Activated T-cell treated with anti-CD3 and anti-CD28 coated beads for 1 hour (primary cell): ENCODE measurements around the gene TNS1.
A peak's percentile ranks its signal among the peaks of the same experiment; 100 is the strongest.

Source experiments
- DNase-seq: peaks from one replicate; pipeline ENCODE4 v3.0.0-alpha.2; 2020; ENCODE audit warnings: low read depth

The TNS1 gene

DNA sequence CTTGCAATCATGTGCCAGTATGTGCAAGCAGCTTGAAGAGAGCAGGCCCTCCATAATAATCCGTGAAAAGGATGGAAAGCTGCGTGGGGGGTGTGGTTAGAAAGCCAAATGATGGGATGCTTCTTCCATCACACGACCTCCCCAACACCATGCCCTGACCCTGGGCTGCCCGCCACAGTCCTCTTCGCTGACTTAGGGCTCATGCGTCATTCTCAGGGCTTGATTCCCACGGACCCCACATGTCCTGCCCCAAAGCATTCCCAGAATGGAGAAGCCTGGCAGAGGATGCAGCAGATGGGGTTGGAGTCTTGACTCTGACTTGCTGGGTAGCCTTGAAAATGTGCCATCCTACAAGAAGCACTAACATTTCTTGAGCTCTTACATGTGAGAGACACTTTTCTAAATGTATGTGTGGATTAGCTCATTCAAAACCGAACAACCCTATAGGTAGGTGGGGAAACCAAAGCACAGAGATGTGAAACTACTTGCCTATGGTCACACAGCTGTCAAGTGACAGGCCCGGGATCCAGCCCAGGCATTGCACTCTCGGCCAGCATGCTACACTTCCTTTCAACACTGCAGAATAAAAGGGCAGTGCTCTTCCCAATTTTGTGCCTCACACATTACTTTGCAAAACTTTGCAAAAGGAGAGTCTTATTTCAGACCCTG lies 3.7 kb downstream of the TNS1 start:
- no peak for DNase-seq

GRCh38 chr2:217997510-217997909 lies 5.3 kb downstream of the TNS1 start:
- DNase-seq = no peak

DNA sequence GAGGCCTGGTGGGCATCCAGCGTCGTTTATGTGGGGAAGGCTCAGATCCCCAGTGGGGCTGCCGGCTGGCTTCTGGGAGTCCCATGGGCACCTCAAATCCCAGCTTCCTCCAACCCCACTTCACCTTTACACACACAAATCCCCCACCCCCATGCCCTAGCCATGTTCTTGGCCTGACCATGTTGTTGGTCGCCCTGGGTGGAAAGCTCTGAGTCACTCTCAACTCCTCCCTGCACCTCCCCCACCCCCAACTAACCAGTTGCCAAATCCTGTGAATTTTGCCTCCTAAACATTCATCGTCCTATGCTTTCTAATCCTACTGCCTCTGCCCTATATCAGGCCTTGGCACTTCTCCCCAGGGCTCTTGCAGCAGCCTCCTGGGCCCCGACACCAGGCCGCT lies 6.4 kb downstream of the TNS1 start:
- no peak for DNase-seq

DNA sequence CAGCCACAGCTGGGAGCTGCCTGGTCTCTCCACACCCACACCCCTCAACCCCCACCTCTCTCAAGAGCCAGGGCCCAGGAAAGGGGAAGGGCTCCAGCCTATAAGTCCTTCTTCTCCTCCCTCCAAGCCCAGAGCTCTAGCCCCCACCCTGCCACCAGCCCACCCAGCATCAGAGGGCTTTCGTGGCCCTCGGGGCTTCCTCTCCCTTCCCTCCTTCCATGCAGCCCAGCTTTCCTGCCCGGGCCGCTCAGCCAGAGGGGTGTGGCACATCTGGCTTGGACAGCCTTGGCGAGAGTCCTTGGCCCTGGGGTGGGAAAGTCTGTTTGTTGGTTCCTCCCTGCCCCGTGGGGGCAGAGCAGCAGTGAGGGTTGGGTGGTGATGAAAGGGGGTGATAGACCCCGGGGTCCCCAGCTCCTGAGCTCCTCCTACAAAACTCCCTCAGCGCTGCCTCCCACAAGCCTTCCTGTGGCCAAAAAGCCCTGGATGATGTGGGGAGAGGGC lies 7.0 kb downstream of the TNS1 start:
- no peak for DNase-seq

DNA sequence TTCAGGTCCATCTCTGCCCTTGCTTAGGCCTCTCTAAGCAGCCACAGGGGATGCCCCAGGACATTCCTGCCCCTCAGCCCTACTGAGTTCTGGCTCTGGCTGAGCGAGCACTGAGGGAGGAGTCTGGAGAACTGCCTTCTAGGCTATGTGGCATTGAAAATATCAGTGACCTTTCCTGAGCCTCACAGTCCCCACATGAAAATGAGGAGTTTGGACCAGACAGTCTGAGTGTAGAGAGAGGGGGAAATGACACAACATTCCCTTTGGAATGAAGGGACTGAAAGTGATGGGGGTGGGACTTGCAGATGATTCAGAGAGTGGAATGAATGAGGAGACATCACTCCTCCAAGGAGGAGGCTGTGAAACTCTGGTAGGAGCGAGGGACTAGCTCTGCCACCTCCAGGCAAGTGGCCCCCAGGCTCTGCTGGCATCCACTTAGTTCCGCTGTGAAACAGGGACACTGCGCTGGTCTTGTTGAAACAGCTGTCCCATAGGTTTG lies 8.0 kb downstream of the TNS1 start:
- no peak for DNase-seq

DNA sequence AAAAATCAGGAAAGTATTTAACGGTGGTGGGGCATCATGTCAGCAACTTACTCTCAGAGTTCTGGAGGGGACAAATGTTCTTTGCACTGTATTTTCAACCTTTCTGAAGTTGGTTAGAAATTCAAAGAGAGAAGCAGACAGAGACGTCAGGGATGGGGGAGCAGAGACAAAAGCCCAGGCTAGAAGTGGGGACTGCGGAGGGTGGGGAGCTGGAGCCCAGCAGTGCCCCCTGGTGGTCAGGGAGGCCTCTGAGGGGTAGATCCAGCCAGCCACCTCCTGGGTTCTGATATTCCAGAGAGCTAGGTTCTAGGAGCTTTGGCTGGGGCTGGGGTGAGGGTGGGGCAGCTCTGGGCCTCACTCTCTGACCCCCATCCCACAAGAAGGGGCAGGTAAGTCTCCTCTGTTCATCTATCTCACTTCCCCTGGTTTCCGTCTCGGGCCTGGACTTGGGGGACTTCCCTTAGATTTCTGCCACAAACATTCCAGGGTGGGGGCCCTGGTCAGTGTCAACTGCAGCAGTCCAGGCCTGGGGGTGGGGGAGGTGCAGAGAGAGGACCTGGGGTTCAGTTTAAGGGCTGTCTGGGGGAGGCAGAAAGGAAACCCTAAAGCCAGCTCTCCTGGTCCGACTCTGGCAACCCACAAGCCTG lies 8.9 kb downstream of the TNS1 start:
- DNase-seq = peak; percentile 36

GRCh38 chr2:217993138-217993537 lies 9.7 kb downstream of the TNS1 start:
- no peak for DNase-seq

- no peak for DNase-seq
These were observed 10.7 kb downstream of the TNS1 start for GRCh38 chr2:217992061-217992460.

DNA sequence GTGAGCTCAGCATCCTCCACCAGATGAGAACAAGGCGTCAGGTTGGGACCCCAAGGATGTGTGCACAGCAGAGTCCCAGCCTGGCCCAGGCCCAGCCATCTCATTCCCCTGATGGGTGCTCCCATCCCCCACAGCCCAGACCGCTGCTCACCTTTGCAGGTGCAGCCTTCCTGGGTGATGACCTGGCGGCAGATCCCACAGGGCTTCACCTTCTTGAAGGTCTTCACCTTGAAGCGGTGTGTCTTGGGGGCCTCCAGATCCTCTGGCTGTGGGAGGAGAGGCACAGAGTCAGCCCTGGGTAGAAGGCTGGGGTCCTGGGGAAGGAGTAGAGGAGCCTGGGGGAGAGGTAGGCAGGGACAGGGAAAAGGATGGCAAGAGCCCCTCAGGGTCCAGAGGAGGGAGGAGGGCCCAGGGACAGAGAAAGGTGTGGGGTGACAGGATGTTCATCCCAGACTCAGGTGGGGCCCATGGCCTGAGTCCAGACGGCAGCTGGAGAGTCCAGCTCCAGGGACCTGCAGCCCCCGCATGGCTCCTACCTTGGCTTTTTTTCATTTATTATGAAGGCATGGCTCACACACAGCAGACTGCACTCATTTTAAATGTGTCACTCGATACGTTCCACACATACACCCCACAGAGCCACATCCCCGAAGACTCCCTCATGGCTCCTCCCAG lies 11.9 kb downstream of the TNS1 start:
- DNase-seq = no peak

DNA sequence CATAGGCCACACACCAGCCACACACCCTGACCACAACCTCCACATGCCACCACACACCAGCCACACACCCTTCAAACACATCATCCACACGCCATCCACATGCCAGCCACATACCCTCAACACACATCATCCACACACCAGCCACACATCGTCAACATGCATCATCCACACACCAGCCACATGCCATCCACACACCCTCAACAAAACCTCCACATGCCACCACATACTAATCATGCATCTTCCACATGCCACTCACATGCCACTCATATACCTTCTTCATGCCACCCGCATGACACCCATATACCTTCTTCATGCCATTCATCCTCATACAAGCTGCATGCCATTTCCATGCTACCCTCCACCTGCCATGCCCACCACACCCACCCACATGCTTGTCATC lies 12.4 kb downstream of the TNS1 start:
- DNase-seq = no peak

- DNase-seq = no peak
These were observed 13.4 kb downstream of the TNS1 start for GRCh38 chr2:217989221-217989948.

- DNase-seq = no peak
These were observed 14.0 kb downstream of the TNS1 start for GRCh38 chr2:217988840-217989204.

DNA sequence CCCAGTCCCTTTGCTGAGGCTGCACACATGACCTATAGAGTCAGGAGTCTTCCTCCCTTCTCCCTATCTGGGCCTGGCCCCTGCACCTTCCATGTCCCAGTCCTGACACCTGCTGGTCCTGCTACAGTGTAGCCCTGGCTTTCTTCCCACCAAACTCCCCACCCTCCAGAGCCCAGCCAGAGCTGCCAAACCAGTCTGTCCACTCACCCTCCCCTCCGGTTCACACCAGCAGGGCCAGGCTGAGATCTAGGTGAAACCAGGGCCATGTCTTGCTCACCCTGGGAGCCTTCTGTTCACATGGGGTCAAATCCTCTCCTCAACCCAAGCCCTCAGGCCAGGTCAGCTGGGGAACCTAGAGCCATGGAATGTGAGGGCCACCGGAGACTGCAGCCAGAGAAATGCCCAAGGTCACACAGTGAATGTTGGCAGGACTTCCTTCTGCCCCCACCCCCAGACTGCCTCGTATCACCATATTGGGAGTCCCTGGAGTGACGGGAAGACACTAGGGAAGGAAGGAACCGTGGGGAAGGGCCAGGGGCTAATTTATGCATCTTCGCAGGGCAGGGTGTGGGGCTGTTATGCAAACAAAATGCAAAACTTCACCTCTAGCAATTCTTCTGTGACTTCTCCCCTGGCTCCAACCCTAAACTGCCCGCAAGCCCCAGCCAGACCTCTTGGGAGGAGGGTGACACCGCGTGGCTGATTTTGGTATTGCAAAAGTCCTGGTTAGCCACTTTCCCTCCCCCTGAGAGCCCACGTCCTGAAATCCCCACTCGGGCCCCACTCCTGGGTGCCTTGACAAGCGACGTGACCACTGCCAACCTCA lies 14.6 kb downstream of the TNS1 start:
- DNase-seq = peak; percentile 53

- DNase-seq = no peak
These were observed 15.4 kb downstream of the TNS1 start for GRCh38 chr2:217987391-217987790.

DNA sequence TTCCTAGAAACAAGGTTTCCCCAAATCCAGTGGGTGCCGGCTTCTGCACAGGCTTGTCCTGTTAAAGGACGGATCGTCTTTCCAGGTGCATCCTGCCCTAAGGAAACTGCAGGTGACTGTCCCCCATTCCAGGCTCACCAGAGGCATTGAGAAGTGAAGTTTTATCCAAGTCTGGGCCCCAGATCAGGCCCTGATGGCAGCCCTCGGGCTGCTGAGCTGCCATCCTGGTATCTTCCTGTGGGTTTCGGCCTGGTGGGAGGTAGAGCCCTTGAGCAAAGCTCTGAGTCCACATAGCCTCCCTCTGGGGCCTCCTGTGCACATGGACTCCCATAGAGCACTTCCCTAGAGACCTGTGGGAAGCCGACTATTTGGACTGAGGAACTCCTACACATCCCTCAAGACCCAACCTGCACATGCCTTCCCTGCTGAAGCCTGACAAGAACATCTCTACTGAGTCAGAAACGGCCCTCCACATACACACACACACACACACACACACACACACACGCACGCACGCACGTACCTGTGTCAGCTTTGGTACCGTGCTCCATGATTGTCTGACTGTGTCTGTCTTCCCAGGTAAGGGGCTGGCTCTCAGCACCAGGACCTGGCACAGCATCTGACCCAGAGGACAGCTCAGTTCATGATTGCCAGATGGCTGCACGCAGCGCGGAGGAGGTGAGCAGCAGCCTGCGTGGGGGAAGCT lies 16.4 kb downstream of the TNS1 start:
- no peak for DNase-seq

GRCh38 chr2:217983276-217984233 lies 19.2 kb downstream of the TNS1 start:
- DNase-seq = no peak

- no peak for DNase-seq
These were observed 20.8 kb downstream of the TNS1 start for GRCh38 chr2:217981971-217982370.

DNA sequence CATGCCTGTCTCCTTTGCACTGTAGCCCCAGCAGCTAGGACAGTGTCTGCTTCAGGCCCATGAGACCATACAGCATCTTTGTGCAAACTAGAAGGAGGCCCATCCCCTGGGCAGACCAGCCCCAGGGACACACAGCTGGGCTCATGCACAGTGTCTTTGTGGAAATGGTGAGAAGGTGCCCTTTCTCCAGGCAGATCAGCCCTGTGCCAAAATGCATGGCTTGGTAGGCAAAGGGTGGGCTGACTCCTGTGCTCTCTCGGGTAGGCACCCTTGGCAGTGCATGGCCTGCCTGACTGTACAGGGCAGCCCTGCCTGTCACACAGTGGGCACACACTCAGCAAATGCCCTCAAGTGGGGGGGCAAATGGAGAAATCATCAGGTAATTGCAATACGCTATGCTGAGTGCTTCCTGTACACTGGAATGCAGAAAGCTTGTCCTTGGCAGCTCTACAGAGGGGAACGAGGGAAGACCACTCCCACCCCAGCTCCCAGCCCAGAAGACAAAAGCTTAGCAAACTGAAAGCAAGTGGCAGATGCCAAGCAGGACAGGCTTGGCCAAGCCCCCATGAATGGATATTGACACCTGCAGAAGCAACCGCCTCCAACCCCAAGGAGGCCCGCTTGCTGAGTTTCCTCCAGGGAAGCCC lies 21.6 kb downstream of the TNS1 start:
- no peak for DNase-seq

DNA sequence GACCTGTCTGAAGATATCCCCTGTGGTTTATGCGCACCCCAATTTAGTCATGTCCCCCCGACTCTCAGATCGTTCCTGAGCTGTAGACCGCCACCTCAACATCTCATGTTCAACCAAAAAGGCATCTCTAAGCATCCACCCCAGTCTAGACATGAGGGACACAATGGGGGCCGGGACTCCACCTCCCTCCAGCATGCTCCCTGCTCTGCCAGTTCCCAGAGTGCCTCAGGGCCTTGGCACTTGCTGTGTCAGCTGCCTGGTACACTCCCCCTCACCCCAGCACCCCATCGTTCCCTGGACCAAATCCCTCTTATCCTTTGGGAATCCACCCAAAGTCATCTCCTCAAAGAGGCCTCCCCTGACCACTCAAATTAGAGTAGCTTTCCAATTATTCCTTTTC lies 22.2 kb downstream of the TNS1 start:
- no peak for DNase-seq
